HG03432 (cell line): ENCODE measurements around the gene ZNF71.

Experiments
- ATAC-seq: cut with Tn5 transposase; IDR thresholded peaks from one replicate; pipeline ENCODE4 v1.9.1; 2021; ENCODE audit warnings: mild to moderate bottlenecking, moderate library complexity; ENCODE audit not compliant: unreplicated experiment

Gene ZNF71

GRCh38 chr19:56594783-56595547 lies at the start of gene ZNF71:
TSS of gene ZNF71 (plus strand) at chr19:56595302. CDS start at chr19:56601559, 6,257 bp downstream.
- peak; percentile 96 for ATAC-seq

DNA sequence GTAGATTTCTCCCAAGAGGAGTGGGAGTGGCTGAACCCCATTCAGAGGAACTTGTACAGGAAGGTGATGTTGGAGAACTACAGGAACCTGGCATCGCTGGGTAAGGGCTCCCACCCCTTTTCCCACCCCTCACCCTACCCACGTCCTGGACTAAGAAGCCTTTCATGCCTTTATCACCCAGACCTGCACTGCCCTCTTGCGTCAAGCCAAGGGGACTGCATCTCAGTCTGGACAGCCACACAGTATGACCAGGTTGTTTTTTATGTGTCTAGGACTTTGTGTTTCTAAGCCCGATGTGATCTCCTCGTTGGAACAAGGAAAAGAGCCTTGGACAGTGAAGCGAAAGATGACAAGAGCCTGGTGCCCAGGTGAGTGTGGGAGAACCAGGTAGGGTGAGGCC lies 47.6 kb upstream of the ZNF71 start:
- no peak for ATAC-seq

- ATAC-seq, result no peak
Observed at GRCh38 chr19:56554272-56554869, 40.7 kb upstream of the ZNF71 start.

DNA sequence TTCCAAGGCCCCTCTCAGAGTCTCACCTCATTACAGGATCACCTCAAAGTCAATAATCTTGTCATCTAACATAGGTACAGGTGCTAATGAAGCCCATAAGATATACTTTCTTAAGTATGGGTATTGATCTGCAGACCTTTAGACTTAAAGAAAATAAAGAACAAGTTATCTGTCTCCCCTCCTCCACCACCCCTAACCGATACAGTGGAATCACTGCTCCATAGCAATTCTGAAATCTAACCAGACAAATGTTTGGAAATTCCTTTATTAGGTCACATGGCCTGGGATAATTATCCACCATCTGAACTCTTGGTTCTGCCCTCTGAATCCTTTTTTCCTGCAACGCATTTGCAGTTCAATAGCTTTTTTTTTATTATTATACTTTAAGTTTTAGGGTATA lies 32.3 kb upstream of the ZNF71 start:
- no peak for ATAC-seq

GRCh38 chr19:56566904-56567273 lies 28.2 kb upstream of the ZNF71 start:
- peak; percentile 33 for ATAC-seq

- ATAC-seq, result peak; percentile 97
Observed at GRCh38 chr19:56567274-56568120, 27.6 kb upstream of the ZNF71 start, which contains the start of gene ZNF470. TSS of gene ZNF470 (plus strand) at chr19:56567468. CDS start at chr19:56570312, 2,844 bp downstream.

DNA sequence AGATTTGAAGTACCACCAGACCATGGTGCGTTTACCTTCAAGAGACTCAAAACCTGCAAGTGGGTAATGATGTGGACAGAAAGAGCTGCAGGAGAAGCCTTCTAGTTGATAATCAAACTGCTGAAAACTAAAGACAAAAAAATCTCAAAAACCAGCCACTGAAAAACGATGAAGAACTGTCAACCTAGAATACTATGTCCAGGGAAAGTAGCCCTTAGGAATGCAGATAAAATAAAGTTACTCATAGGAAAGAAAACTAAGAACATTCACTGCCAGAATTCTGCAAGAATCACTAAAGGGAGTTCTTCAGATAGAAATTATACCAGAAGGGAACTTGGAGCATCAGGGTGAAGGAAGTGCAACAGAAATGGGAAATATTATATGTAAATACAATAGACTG lies 22.5 kb upstream of the ZNF71 start:
- ATAC-seq, result no peak

GRCh38 chr19:56573914-56574313 lies 21.2 kb upstream of the ZNF71 start:
- no peak for ATAC-seq

- ATAC-seq, result no peak
Observed at GRCh38 chr19:56577719-56578602, 17.1 kb upstream of the ZNF71 start.

DNA sequence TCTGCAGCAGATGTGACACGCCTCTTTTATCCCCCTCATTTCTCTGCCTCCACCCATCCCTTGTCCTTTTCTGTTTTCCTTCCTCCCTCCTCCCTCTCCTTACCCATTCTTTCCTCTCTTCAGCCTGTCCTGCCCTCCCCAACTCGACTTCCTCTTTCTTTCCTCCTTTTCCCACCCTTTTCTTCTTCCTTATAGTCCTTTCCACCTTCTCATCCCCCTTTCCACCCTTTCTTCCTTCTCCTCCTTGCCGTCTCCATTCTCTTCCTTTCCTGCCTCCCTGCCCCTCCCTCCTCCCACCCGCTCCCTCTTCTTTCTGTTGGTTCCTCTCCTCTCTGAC lies 688 bp upstream of the ZNF71 start:
- no peak for ATAC-seq

DNA sequence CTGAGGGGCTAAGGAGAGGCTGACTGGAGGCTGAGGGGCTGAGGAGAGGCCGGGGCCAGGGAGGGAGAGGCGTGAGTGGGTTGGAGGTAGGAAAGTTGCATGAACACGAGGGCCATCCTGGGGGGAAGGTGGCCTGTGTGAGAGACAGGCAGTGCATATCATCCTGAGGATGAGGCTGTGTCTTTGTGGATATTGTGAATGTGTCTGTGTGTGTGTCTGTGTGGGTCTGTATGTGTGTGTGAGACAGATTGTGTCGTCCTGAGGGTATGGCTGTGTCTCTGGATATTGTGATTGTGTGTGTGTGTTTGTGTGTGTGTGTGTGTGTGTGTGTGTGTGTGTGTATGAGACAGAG lies 422 bp downstream of the ZNF71 start:
- peak; percentile 25 for ATAC-seq

DNA sequence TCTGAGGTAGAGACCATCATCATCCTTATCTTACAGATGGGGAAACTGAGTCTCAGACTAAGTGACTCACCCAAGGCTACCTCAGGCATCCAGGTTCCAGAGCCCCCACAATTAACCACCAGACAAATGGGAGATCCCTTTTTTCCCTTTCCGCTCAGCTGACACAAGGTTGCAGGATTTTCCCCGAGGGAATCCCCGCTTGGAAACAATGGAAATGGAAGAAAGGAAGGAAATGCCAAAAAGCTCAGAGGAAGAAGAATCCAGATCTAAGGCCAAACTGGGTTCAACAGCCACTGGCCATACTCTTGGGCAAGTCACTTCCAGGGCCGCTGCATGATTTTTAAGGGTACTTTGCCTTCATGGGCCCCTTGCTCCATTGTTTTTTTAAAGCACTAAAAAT lies 1.6 kb downstream of the ZNF71 start:
- ATAC-seq, result no peak

DNA sequence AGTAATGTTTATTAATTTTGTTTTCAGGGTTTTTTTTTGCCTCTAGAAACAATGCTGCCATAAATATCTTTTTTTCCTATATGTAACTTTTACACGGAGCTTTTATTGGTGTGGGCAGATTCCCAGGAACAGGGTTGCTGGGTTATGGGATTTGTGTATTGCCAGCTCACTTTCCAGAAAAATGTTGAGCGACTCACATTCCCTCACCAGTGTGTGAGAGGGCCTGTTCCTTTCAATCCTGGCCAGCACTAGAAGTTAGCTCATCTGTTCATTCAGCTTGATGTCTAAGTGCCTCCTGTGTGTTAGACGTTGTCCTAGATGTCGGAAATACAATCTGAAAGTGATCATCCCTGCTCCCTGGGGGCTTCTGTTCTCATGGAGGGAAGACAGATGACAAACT lies 2.6 kb downstream of the ZNF71 start:
- ATAC-seq, result no peak

- ATAC-seq, result no peak
Observed at GRCh38 chr19:56601375-56601774, 6.3 kb downstream of the ZNF71 start.

GRCh38 chr19:56603829-56604228 lies 8.7 kb downstream of the ZNF71 start:
- ATAC-seq, result no peak

DNA sequence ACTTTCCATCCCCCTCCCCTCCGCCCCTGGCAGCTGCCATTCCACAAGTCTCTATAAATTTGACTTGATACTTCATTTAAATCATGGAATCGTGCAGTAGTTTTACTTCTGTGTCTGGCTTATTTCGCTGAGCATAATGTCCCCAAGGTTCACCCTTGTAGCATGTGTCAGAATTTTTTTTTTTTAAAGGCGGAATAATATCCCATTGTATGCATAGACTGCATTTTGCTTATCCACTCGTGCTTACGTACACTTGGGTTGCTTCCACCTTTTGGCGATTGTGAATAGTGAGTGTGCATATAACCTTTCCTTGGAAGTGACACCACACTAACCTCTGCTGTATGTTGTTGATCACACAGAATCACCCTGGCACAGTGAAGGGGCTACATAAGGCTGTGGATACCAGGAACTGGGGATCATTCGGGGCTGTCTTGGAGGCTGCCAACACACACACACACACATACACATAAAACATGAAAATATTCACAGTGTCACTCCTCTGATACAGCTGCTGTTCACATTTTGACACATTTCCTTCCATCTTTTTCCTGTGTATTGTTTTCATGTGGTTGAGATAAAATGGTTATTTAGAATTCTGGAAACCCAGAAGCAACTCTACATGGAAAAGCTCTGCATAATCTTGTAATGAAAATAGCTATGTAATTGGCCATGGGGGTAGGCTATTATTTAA lies 13.3 kb downstream of the ZNF71 start:
- no peak for ATAC-seq

DNA sequence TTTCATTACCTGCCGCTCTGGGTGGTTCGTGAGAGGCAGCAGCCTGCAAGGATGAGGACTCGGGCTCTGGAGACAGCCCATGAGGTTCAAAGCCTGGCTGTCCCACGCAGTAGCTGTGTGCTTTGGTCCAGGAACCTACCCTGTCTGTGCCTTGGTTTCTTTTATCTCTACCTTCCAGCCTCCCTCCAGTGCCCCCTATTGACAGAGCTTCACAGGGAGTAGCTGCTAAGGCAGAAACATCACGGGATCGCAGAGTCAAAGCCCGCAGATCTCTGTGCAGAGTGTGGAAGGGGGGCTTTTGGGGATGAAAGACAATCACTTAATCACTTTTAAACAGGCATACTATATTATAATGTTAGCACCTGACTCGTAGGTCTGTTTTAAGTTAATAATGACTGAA lies 16.2 kb downstream of the ZNF71 start:
- no peak for ATAC-seq

- ATAC-seq, result no peak
Observed at GRCh38 chr19:56612737-56613136, 17.6 kb downstream of the ZNF71 start.

DNA sequence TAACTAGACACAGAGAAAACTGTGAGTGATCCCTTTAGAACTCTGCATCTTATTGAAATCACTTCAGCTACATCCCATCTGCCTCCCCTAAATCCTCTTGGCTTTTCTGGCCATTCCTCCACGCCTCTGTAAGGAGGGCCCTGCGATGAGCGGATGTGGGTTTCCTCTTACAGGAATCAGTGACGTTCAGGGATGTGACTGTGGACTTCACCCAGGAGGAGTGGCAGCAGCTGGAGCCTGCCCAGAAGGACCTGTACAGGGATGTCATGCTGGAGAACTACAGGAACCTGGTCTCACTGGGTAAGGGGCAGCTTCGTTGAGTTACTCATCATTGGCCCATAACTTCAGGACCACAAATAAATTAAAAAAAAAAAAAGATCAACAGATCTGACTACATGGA lies 18.5 kb downstream of the ZNF71 start:
- ATAC-seq, result no peak

DNA sequence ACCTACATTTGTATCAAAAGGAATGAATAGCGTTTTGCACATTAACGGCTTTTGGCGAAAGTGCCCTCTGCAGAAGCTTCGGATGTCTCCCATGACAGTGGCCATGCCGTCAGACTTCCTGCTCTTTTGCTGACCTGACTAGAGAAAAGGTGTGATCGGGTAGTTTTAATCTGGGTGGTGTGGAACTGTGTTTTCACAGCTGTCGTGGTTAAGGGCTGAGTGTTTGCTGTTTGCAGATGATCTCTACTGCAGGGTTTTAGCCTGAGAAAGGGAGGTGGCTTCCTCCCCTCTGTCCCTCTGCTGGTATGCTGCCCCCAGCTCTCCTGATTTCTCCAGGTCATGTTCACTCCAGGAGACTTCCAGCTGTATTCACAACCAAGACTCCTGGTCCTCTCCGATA lies 22.4 kb downstream of the ZNF71 start:
- ATAC-seq, result no peak
